CD14-positive monocyte (primary cell): Measurements from ENCODE around the gene DDX10. TPM values are rescaled to one million over a fixed set of nuclear protein-coding genes. Genes with fewer than 3 reads are reported as not detected.

Experiments used
- DNase-seq, 3 donors: peaks; one replicate each; pipeline ENCODE4 v3.0.0-alpha.2; 2011 to 2022
- H2AFZ ChIP-seq: 2 replicates; pipeline ENCODE4 v1.6.0; 2012; ENCODE audit warnings: mild to moderate bottlenecking, low read depth, low read length, inconsistent platforms; ENCODE audit not compliant: insufficient read depth, poor library complexity, severe bottlenecking
- H3K27ac ChIP-seq, 2 donors: 1 replicate in 1 of 2; 2 replicates in 1 of 2; pipeline ENCODE4 v1.5.1; 2012 to 2013; ENCODE audit warnings: low read length in 2 of 2, control low read depth in 1 of 2, inconsistent platforms in 1 of 2, low read depth in 1 of 2, mild to moderate bottlenecking in 1 of 2
- H3K27me3 ChIP-seq, 2 donors: one replicate each; pipeline versions ENCODE4 v1.6.0 to v1.6.1; 2011 to 2013; ENCODE audit warnings: low read length in 2 of 2; ENCODE audit not compliant: control insufficient read depth in 2 of 2, insufficient read depth in 2 of 2
- H3K36me3 ChIP-seq, 2 donors: replicated peaks in 1 of 2; 1 replicate in 1 of 2; 2 replicates in 1 of 2; pipeline versions ENCODE4 v1.5.1 to v1.6.1; 2012 to 2013; ENCODE audit warnings: low read length in 2 of 2, control low read depth in 1 of 2, inconsistent platforms in 1 of 2, mild to moderate bottlenecking in 1 of 2; ENCODE audit not compliant: insufficient read depth in 2 of 2, control insufficient read depth in 1 of 2
- H3K4me1 ChIP-seq, 2 donors: 1 replicate in 1 of 2; 2 replicates in 1 of 2; pipeline versions ENCODE4 v1.5.1 to v1.6.1; 2012 to 2013; ENCODE audit warnings: low read length in 2 of 2, control low read depth in 1 of 2, inconsistent platforms in 1 of 2, mild to moderate bottlenecking in 1 of 2, moderate library complexity in 1 of 2; ENCODE audit not compliant: insufficient read depth in 2 of 2, control insufficient read depth in 1 of 2
- H3K4me2 ChIP-seq: replicated peaks from 2 replicates; pipeline ENCODE3; 2012; ENCODE audit warnings: low read length, moderate library complexity, mild to moderate bottlenecking; ENCODE audit not compliant: poor library complexity, severe bottlenecking; ENCODE audit errors: extremely low read depth
- H3K4me3 ChIP-seq, 3 experiments: fragments of 200-600 bp in 1 of 3; sonication (generic) in 1 of 3; replicated peaks in 1 of 3; 1 replicate in 2 of 3; 2 replicates in 1 of 3; pipeline ENCODE4 v1.5.1; 2011 to 2013; ENCODE audit warnings: low read length in 3 of 3, mild to moderate bottlenecking in 3 of 3, control low read depth in 2 of 3, low read depth in 2 of 3, inconsistent platforms in 1 of 3, moderate library complexity in 1 of 3
- H3K79me2 ChIP-seq: 2 replicates; pipeline ENCODE4 v1.6.0; 2012; ENCODE audit warnings: mild to moderate bottlenecking, control low read depth, inconsistent platforms, low read length, moderate library complexity; ENCODE audit not compliant: insufficient read depth
- H3K9ac ChIP-seq: 2 replicates; pipeline ENCODE4 v1.6.0; 2017; ENCODE audit warnings: low read length, mild to moderate bottlenecking; ENCODE audit not compliant: insufficient read depth, poor library complexity, severe bottlenecking
- H3K9me3 ChIP-seq, 2 donors: replicated peaks in 1 of 2; 1 replicate in 1 of 2; 2 replicates in 1 of 2; pipeline versions ENCODE4 v1.5.1 to v1.6.1; 2012 to 2013; ENCODE audit warnings: low read length in 2 of 2, control low read depth in 1 of 2; ENCODE audit not compliant: control insufficient read depth in 1 of 2, insufficient read depth in 1 of 2
- H4K20me1 ChIP-seq: 2 replicates; pipeline ENCODE4 v1.6.0; 2012; ENCODE audit warnings: mild to moderate bottlenecking, low read length, control low read depth, moderate library complexity; ENCODE audit not compliant: insufficient read depth
- H3K27ac Mint-ChIP-seq, 7 donors: one replicate each; pipeline ENCODE4 v1.8.0; 2020; ENCODE audit warnings: mild to moderate bottlenecking in 7 of 7, mixed read lengths in 7 of 7, moderate library complexity in 6 of 7, inconsistent platforms in 2 of 7
- H3K27me3 Mint-ChIP-seq, 3 donors: one replicate each; pipeline ENCODE4 v1.8.0; 2021 to 2022; ENCODE audit warnings: low read depth in 3 of 3, mild to moderate bottlenecking in 3 of 3, mixed read lengths in 3 of 3, moderate library complexity in 3 of 3, inconsistent platforms in 1 of 3
- H3K36me3 Mint-ChIP-seq, 2 donors: one replicate each; pipeline ENCODE4 v1.8.0; 2020; ENCODE audit warnings: mixed read lengths in 2 of 2, inconsistent platforms in 1 of 2, mild to moderate bottlenecking in 1 of 2
- H3K4me1 Mint-ChIP-seq: one replicate; pipeline ENCODE4 v1.8.0; 2020; ENCODE audit warnings: mild to moderate bottlenecking, mixed read lengths
- H3K4me3 Mint-ChIP-seq, 2 donors: one replicate each; pipeline ENCODE4 v1.8.0; 2020; ENCODE audit warnings: mild to moderate bottlenecking in 2 of 2, mixed read lengths in 2 of 2, moderate library complexity in 1 of 2
- H3K9me3 Mint-ChIP-seq, 7 donors: one replicate each; pipeline ENCODE4 v1.8.0; 2020 to 2022; ENCODE audit warnings: mixed read lengths in 7 of 7, mild to moderate bottlenecking in 6 of 7, moderate library complexity in 6 of 7, inconsistent platforms in 2 of 7
- WGBS: methylation state at CpG from one replicate; pipeline ENCODE4 v1.1.5; 2013; ENCODE audit warnings: missing lambda C conversion rate; ENCODE audit not compliant: insufficient coverage; 5-methylcytosine and 5-hydroxymethylcytosine counted together
- intact Hi-C, 2 donors: fragments of 100-400 bp; cut with micrococcal nuclease; formaldehyde crosslinking; loops; one replicate each; pipeline versions ENCODE4 v1.15.0 to v1.15.1; 2023
- polyA plus RNA-seq, 3 donors: library from polyadenylated mRNA; depleted of rRNA in 1 of 3; unstranded in 2 of 3; stranded (reverse) in 1 of 3; fragments of 300-500 nt in 2 of 3; fragments of >200 nt in 1 of 3; fragmentation: Illumina TruSeq in 2 of 3; gene quantifications; 1 replicate in 2 of 3; 2 replicates in 1 of 3; pipeline ENCODE4 v1.2.3, GENCODE V29; 2012 to 2021
- TF ChIP-seq, protein P1 (sequence below): fragments of 200-600 bp; IDR thresholded peaks from one replicate; pipeline ENCODE4 v1.8.0; 2022; ENCODE audit warnings: antibody characterized with exemption, mild to moderate bottlenecking

Gene DDX10
- polyA plus RNA-seq, 3 donors: 5.0 to 6.3 (median 5.3) TPM

DNA sequence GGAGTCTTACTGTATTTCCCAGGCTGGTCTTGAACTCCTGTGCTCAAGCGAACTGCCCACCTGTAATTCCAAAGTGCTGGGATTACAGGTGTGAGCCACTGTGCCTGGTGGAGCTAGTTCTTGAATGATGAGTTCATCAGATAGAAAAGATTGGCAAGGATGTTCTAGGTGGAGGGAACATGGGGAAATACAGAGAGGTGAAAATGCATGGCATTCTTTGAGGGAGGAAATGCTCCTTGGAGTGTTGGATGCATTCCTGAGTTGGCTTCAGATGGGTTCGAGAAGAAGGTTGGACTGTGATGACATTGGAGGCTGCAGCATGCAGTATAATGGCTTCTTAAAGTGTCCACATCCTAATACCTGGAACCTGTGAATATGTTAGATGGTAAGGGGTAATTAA, 4.4 kb downstream of the DDX10 start:
- Histone ChIP-seq H3K9ac (no peak overlapping the region), H3K27me3 (no peaks in the 10 kb centered on the region), H3K79me2 (peaks cover 53% of the 10 kb centered on the region), H3K9me3 (no peaks in the 10 kb centered on the region), H3K4me3 (no peak overlapping the region), H4K20me1 (no peaks in the 10 kb centered on the region), H3K4me2 (no peak overlapping the region), H3K27ac (no peak overlapping the region), H3K4me1 (peaks cover 8 to 18% of the 10 kb centered on the region in 2 donors), H3K36me3 (no peaks in the 10 kb centered on the region), H2AFZ (no peak overlapping the region)
- H3K4me3 Mint-ChIP-seq: no peak overlapping the region
- TF ChIP-seq, protein P1, sequence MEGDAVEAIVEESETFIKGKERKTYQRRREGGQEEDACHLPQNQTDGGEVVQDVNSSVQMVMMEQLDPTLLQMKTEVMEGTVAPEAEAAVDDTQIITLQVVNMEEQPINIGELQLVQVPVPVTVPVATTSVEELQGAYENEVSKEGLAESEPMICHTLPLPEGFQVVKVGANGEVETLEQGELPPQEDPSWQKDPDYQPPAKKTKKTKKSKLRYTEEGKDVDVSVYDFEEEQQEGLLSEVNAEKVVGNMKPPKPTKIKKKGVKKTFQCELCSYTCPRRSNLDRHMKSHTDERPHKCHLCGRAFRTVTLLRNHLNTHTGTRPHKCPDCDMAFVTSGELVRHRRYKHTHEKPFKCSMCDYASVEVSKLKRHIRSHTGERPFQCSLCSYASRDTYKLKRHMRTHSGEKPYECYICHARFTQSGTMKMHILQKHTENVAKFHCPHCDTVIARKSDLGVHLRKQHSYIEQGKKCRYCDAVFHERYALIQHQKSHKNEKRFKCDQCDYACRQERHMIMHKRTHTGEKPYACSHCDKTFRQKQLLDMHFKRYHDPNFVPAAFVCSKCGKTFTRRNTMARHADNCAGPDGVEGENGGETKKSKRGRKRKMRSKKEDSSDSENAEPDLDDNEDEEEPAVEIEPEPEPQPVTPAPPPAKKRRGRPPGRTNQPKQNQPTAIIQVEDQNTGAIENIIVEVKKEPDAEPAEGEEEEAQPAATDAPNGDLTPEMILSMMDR: no peak
- H3K9me3 Mint-ChIP-seq: no peaks in the 10 kb centered on the region
- intact Hi-C loops: loop anchor here in 1 of 2 donors (10.0 kb wide), 1 partner anchor 544 kb away; the partner anchor contains the start of gene ACAT1
- H3K27ac Mint-ChIP-seq: peak overlapping the region in 2 of 7 donors; percentile 57 to 65
- peaks cover 5 to 6% of the 10 kb centered on the region in 2 donors for H3K36me3 Mint-ChIP-seq
- no peak for DNase-seq
- WGBS: 100% methylated on average over 2 of the region's 2 CpGs
- H3K27me3 Mint-ChIP-seq: no peaks in the 10 kb centered on the region
- peaks cover 25% of the 10 kb centered on the region for H3K4me1 Mint-ChIP-seq

DNA sequence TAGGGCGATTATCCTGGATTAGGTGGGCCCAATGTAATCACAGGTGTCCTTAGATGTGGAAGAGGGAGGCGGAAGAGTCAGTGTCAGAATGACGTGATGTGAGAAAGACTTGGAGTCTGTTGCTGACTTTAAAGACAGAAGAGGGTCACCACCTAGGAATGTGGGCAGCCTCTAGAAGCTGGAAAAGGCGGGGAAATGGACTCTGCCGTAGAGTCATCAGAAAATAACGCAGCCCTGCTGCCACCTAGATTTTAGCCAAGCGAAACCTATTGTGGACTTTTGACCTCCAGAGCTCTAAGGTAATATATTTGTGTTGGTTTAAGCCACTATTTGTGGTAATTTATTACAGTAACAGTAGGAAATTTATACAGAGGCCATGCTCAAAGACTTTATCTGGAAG, 4.8 kb downstream of the DDX10 start:
- WGBS: 95% methylated on average over 7 of the region's 7 CpGs

More for the DNA sequence above, 4.8 kb downstream of the DDX10 start:
- intact Hi-C loops: loop anchor here in 1 of 2 donors (10.0 kb wide), 1 partner anchor 545 kb away; the partner anchor contains the start of gene ACAT1
- no peak for DNase-seq
- Histone ChIP-seq H3K9me3 (no peaks in the 10 kb centered on the region), H3K36me3 (peaks cover 0 to under 1% of the 10 kb centered on the region in 2 donors), H3K4me2 (no peak overlapping the region), H2AFZ (no peak overlapping the region), H3K27me3 (no peaks in the 10 kb centered on the region), H3K9ac (no peak overlapping the region), H3K4me3 (no peak overlapping the region), H3K79me2 (peaks cover 53% of the 10 kb centered on the region), H4K20me1 (no peaks in the 10 kb centered on the region), H3K27ac (no peak overlapping the region), H3K4me1 (peaks cover 6 to 15% of the 10 kb centered on the region in 2 donors)
- peaks cover 7 to 9% of the 10 kb centered on the region in 2 donors for H3K36me3 Mint-ChIP-seq
- H3K27ac Mint-ChIP-seq: peak overlapping the region in 1 of 7 donors; percentile 65
- TF ChIP-seq, protein P1: no peak
- H3K27me3 Mint-ChIP-seq: no peaks in the 10 kb centered on the region
- H3K9me3 Mint-ChIP-seq: no peaks in the 10 kb centered on the region
- H3K4me3 Mint-ChIP-seq: no peak overlapping the region
- peaks cover 24% of the 10 kb centered on the region for H3K4me1 Mint-ChIP-seq
